SK-N-SH (cell line): ENCODE measurements around the gene BTN1A1. TPM values are rescaled to one million over a fixed set of nuclear protein-coding genes. Genes with fewer than 3 reads are reported as not detected.

Source experiments
- CTCF ChIA-PET: fragments of 300-600, 350-600 bp; formaldehyde crosslinking; extraction: SDS; loops from one replicate; lab custom pipeline; 2021; lab: Yijun Ruan, JAX
- POLR2A ChIA-PET: fragments of 350-600 bp; sonication (Branson Sonifier 250); formaldehyde crosslinking; extraction: SDS; loops from one replicate; lab custom pipeline; 2020; ENCODE audit warnings: antibody characterized with exemption, inconsistent platforms; lab: Yijun Ruan, JAX
- DNase-seq: peaks from one replicate; pipeline ENCODE4 v3.0.0; 2012
- H2AFZ ChIP-seq: fragments of 200-600 bp; sonication (generic); 2 replicates; pipeline ENCODE4 v1.8.1; 2016; ENCODE audit warnings: antibody characterized with exemption, mild to moderate bottlenecking, low read depth
- H3F3A ChIP-seq: fragments of 200-600 bp; sonication (generic); replicated peaks from 2 replicates; pipeline ENCODE3; 2016; ENCODE audit warnings: antibody characterized with exemption, mild to moderate bottlenecking; ENCODE audit not compliant: insufficient read depth
- H3K27ac ChIP-seq, 2 experiments: fragments of 200-500 bp in 1 of 2; fragments of 200-600 bp in 1 of 2; sonication (Bioruptor generic) in 1 of 2; sonication (generic), shearing (Covaris generic) in 1 of 2; 2 replicates each; pipeline versions ENCODE4 v1.5.1 to v1.6.1; 2014 to 2016; ENCODE audit warnings: low read depth in 2 of 2, inconsistent platforms in 1 of 2, low read length in 1 of 2, mild to moderate bottlenecking in 1 of 2, mixed read lengths in 1 of 2
- H3K27me3 ChIP-seq: fragments of 200-600 bp; sonication (generic), shearing (Covaris generic); 2 replicates; pipeline ENCODE4 v1.6.1; 2016; ENCODE audit warnings: mixed run types; ENCODE audit not compliant: insufficient read depth
- H3K36me3 ChIP-seq, 2 experiments: fragments of 200-500 bp in 1 of 2; fragments of 200-600 bp in 1 of 2; sonication (Bioruptor generic) in 1 of 2; sonication (generic) in 1 of 2; replicated peaks in 1 of 2; 2 replicates each; pipeline versions ENCODE3 to v1.5.1; 2014 to 2016; ENCODE audit warnings: low read length in 1 of 2, mild to moderate bottlenecking in 1 of 2; ENCODE audit not compliant: insufficient read depth in 2 of 2, control insufficient read depth in 1 of 2
- H3K4me1 ChIP-seq, 2 experiments: fragments of 200-500 bp in 1 of 2; fragments of 200-600 bp in 1 of 2; sonication (Bioruptor generic) in 1 of 2; sonication (generic), shearing (Covaris generic) in 1 of 2; 2 replicates each; pipeline versions ENCODE4 v1.5.1 to v1.6.1; 2014 to 2016; ENCODE audit warnings: low read depth in 1 of 2, low read length in 1 of 2, mixed run types in 1 of 2; ENCODE audit not compliant: insufficient read depth in 2 of 2, control insufficient read depth in 1 of 2
- H3K4me2 ChIP-seq: fragments of 200-600 bp; sonication (generic), shearing (Covaris generic); 2 replicates; pipeline ENCODE4 v1.6.1; 2017; ENCODE audit warnings: mixed run types
- H3K4me3 ChIP-seq, 2 experiments: fragments of 200-500 bp in 1 of 2; fragments of 200-600 bp in 1 of 2; sonication (Bioruptor generic) in 1 of 2; sonication (generic), shearing (Covaris generic) in 1 of 2; 2 replicates each; pipeline versions ENCODE4 v1.5.1 to v1.8.1; 2014 to 2016; ENCODE audit warnings: low read depth in 2 of 2, inconsistent platforms in 1 of 2, low read length in 1 of 2, mild to moderate bottlenecking in 1 of 2, mixed read lengths in 1 of 2, moderate library complexity in 1 of 2
- H3K79me2 ChIP-seq: fragments of 200-600 bp; sonication (generic); 2 replicates; pipeline ENCODE4 v1.8.1; 2017; ENCODE audit warnings: mild to moderate bottlenecking; ENCODE audit not compliant: insufficient read depth
- H3K9ac ChIP-seq: fragments of 200-600 bp; sonication (generic); 2 replicates; pipeline ENCODE4 v1.6.1; 2017; ENCODE audit warnings: mixed run types
- H3K9me2 ChIP-seq: fragments of 200-600 bp; sonication (generic); 2 replicates; pipeline ENCODE4 v1.6.1; 2017; ENCODE audit warnings: mixed run types
- H3K9me3 ChIP-seq: fragments of 200-600 bp; sonication (generic); 2 replicates; pipeline ENCODE4 v1.6.1; 2017; ENCODE audit warnings: mixed run types, mild to moderate bottlenecking, moderate library complexity
- H4K20me1 ChIP-seq: fragments of 200-600 bp; sonication (generic); 2 replicates; pipeline ENCODE4 v1.6.1; 2017; ENCODE audit warnings: mild to moderate bottlenecking, mixed run types; ENCODE audit not compliant: insufficient read depth
- EP300 ChIP-seq, 2 experiments: IDR thresholded peaks; 2 replicates each; pipeline versions ENCODE4 v1.4.0 to v1.6.1; 2012; ENCODE audit warnings: borderline replicate concordance in 1 of 2, low read depth in 1 of 2, low read length in 1 of 2
- EZH2phosphoT487 ChIP-seq: fragments of 200-600 bp; sonication (generic); IDR thresholded peaks from 2 replicates; pipeline ENCODE4 v1.6.1; 2017; ENCODE audit warnings: low read depth, mixed run types, mild to moderate bottlenecking, antibody characterized with exemption, moderate library complexity, borderline replicate concordance
- FOSL2 ChIP-seq: IDR thresholded peaks from 2 replicates; pipeline ENCODE4 v1.4.0; 2012; ENCODE audit warnings: low read depth, mild to moderate bottlenecking, moderate library complexity, borderline replicate concordance
- FOXJ3 ChIP-seq: sonication (generic); formaldehyde crosslinking; IDR thresholded peaks from 2 replicates; pipeline ENCODE4 v1.5.1; 2020; ENCODE audit warnings: mild to moderate bottlenecking, missing genetic modification reagents
- GABPA ChIP-seq: IDR thresholded peaks from 2 replicates; pipeline ENCODE4 v1.4.0; 2012; ENCODE audit warnings: low read depth, mild to moderate bottlenecking
- GATA2 ChIP-seq: sonication (generic); formaldehyde crosslinking; IDR thresholded peaks from 2 replicates; pipeline ENCODE4 v1.5.0; 2020; ENCODE audit warnings: mild to moderate bottlenecking, missing genetic modification reagents
- JUND ChIP-seq: IDR thresholded peaks from 2 replicates; pipeline ENCODE4 v1.4.0; 2012
- MAX ChIP-seq: IDR thresholded peaks from 2 replicates; pipeline ENCODE4 v1.4.0; 2012; ENCODE audit warnings: low read depth
- MEF2A ChIP-seq: IDR thresholded peaks from 2 replicates; pipeline ENCODE4 v1.4.0; 2012; ENCODE audit warnings: low read depth, borderline replicate concordance
- NFIC ChIP-seq: IDR thresholded peaks from 2 replicates; pipeline ENCODE4 v1.4.0; 2012; ENCODE audit warnings: borderline replicate concordance
- NRF1 ChIP-seq: IDR thresholded peaks from 2 replicates; pipeline ENCODE4 v1.6.1; 2012; ENCODE audit warnings: low read depth, mild to moderate bottlenecking, low read length
- RAD21 ChIP-seq: IDR thresholded peaks from 2 replicates; pipeline ENCODE4 v1.6.1; 2012; ENCODE audit warnings: mild to moderate bottlenecking, low read length
- SMC3 ChIP-seq: IDR thresholded peaks from 2 replicates; pipeline ENCODE4 v1.6.1; 2012; ENCODE audit warnings: low read depth, low read length, improper control_type of control experiment
- ZBTB33 ChIP-seq: IDR thresholded peaks from 2 replicates; pipeline ENCODE4 v1.4.0; 2012; ENCODE audit warnings: low read depth, borderline replicate concordance
- WGBS: methylation state at CpG from one replicate; pipeline ENCODE4 v1.1.6; 2017; ENCODE audit warnings: low lambda C conversion rate; 5-methylcytosine and 5-hydroxymethylcytosine counted together
- polyA plus RNA-seq, 3 experiments: library from polyadenylated mRNA; depleted of rRNA; stranded (reverse); fragments of >200 nt; gene quantifications; 2 replicates each; pipeline ENCODE4 v1.2.3, GENCODE V29; 2012
- TF ChIP-seq, protein P1 (sequence below): IDR thresholded peaks from 2 replicates; pipeline ENCODE4 v1.6.1; 2012; ENCODE audit warnings: mild to moderate bottlenecking, low read depth, low read length, moderate library complexity
- TF ChIP-seq, protein P2 (sequence below): fragments of 150-350 bp; IDR thresholded peaks from 2 replicates; pipeline ENCODE4 v1.6.1; 2017; ENCODE audit warnings: antibody characterized with exemption, low read length, low read depth, borderline replicate concordance

BTN1A1 gene, protein sequence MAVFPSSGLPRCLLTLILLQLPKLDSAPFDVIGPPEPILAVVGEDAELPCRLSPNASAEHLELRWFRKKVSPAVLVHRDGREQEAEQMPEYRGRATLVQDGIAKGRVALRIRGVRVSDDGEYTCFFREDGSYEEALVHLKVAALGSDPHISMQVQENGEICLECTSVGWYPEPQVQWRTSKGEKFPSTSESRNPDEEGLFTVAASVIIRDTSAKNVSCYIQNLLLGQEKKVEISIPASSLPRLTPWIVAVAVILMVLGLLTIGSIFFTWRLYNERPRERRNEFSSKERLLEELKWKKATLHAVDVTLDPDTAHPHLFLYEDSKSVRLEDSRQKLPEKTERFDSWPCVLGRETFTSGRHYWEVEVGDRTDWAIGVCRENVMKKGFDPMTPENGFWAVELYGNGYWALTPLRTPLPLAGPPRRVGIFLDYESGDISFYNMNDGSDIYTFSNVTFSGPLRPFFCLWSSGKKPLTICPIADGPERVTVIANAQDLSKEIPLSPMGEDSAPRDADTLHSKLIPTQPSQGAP
- not detected in 2 replicates for polyA plus RNA-seq (2012; rRNA removed)
- 0.01 TPM in 1 of 2 replicates, not detected in the other for polyA plus RNA-seq (2012; cell fraction: cytosol; rRNA removed)
- not detected in 2 replicates for polyA plus RNA-seq (2012; cell fraction: nucleus; rRNA removed)

GRCh38 chr6:26500102-26500501, at the start of gene BTN1A1:
Gene BTN1A1, plus strand, starts transcription at chr6:26500303. Its CDS starts 984 bp downstream, at chr6:26501287.
- H3K9me2 ChIP-seq, result no peaks in the 10 kb centered on the region
- H3K27ac ChIP-seq, result no peak within 1 kb of the TSS
- 100% methylated on average over 2 of the region's 2 CpGs for WGBS
- H3K36me3 ChIP-seq, result no peaks in the 10 kb centered on the region
- no peaks in the 10 kb centered on the region for H3K79me2 ChIP-seq
- no peak within 1 kb of the TSS for H2AFZ ChIP-seq
- no peaks in the 10 kb centered on the region for H3K9me3 ChIP-seq
- ChIA-PET POLR2A (interaction anchor here (0.6 kb wide), 1 partner anchor 55 kb away, joined by 3 read pairs; no protein-coding TSS in a partner anchor), CTCF (interaction anchor here (0.8 to 3.7 kb wide), 3 partner anchors 11 to 159 kb away, joined by 3 to 19 read pairs (median 4); no protein-coding TSS in a partner anchor)
- H3K4me2 ChIP-seq, result no peak within 1 kb of the TSS
- no peaks in the 10 kb centered on the region for H3F3A ChIP-seq
- H3K9ac ChIP-seq, result no peak within 1 kb of the TSS
- H3K27me3 ChIP-seq, result peaks cover 19% of the 10 kb centered on the region
- no peak for TF ChIP-seq JUND
- no peak for TF ChIP-seq ZBTB33
- no peak for TF ChIP-seq GATA2 (CRISPR knock-in tag)
- TF ChIP-seq, protein P1, sequence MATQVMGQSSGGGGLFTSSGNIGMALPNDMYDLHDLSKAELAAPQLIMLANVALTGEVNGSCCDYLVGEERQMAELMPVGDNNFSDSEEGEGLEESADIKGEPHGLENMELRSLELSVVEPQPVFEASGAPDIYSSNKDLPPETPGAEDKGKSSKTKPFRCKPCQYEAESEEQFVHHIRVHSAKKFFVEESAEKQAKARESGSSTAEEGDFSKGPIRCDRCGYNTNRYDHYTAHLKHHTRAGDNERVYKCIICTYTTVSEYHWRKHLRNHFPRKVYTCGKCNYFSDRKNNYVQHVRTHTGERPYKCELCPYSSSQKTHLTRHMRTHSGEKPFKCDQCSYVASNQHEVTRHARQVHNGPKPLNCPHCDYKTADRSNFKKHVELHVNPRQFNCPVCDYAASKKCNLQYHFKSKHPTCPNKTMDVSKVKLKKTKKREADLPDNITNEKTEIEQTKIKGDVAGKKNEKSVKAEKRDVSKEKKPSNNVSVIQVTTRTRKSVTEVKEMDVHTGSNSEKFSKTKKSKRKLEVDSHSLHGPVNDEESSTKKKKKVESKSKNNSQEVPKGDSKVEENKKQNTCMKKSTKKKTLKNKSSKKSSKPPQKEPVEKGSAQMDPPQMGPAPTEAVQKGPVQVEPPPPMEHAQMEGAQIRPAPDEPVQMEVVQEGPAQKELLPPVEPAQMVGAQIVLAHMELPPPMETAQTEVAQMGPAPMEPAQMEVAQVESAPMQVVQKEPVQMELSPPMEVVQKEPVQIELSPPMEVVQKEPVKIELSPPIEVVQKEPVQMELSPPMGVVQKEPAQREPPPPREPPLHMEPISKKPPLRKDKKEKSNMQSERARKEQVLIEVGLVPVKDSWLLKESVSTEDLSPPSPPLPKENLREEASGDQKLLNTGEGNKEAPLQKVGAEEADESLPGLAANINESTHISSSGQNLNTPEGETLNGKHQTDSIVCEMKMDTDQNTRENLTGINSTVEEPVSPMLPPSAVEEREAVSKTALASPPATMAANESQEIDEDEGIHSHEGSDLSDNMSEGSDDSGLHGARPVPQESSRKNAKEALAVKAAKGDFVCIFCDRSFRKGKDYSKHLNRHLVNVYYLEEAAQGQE, result no peak
- TF ChIP-seq FOXJ3, result no peak
- TF ChIP-seq EZH2phosphoT487, result no peak
- no peak for TF ChIP-seq GABPA
- no peak for TF ChIP-seq MAX
- TF ChIP-seq SMC3, result no peak
- TF ChIP-seq RAD21, result no peak
- TF ChIP-seq, protein P2, sequence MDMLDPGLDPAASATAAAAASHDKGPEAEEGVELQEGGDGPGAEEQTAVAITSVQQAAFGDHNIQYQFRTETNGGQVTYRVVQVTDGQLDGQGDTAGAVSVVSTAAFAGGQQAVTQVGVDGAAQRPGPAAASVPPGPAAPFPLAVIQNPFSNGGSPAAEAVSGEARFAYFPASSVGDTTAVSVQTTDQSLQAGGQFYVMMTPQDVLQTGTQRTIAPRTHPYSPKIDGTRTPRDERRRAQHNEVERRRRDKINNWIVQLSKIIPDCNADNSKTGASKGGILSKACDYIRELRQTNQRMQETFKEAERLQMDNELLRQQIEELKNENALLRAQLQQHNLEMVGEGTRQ, result no peak
- no peak for TF ChIP-seq NFIC
- no peak for TF ChIP-seq MEF2A
- no peak for TF ChIP-seq EP300 (IDR thresholded peaks at IDR 0.05; ENCODE audit: borderline replicate concordance in 1 of 2, low read depth in 1 of 2, low read length in 1 of 2)
- no peak for TF ChIP-seq NRF1
- TF ChIP-seq FOSL2, result no peak
- DNase-seq, result no peak
- H3K4me1 ChIP-seq, result peaks cover 0 to 6% of the 10 kb centered on the region in 2 experiments; a peak in 1 of 4 replicates
- H3K4me3 ChIP-seq, result no peak within 1 kb of the TSS
- H4K20me1 ChIP-seq, result no peaks in the 10 kb centered on the region
